Lower leg skin (tissue), 4 donors: Measurements from ENCODE around the gene SETD5. TPM values are rescaled to one million over a fixed set of nuclear protein-coding genes. Genes with fewer than 3 reads are reported as not detected.

Source experiments
- DNase-seq, 2 donors: peaks; one replicate each; pipeline ENCODE4 v3.0.0-alpha.2; 2019; ENCODE audit warnings: low spot score in 2 of 2
- H3K4me3 ChIP-seq: fragments of 200-600 bp; sonication (generic); 2 replicates; pipeline ENCODE4 v1.5.1; 2017; ENCODE audit warnings: mild to moderate bottlenecking, low read depth; ENCODE audit not compliant: poor library complexity, severe bottlenecking
- CTCF ChIP-seq, 3 donors: fragments of 450-650 bp; IDR thresholded peaks; one replicate each; pipeline ENCODE4 v1.5.1; 2016; ENCODE audit warnings: antibody characterized with exemption in 3 of 3, mild to moderate bottlenecking in 3 of 3, moderate library complexity in 2 of 3
- POLR2A ChIP-seq, 2 donors: fragments of 450-650 bp; IDR thresholded peaks; one replicate each; pipeline ENCODE4 v1.6.1; 2016 to 2017; ENCODE audit warnings: antibody characterized with exemption in 2 of 2, mild to moderate bottlenecking in 1 of 2, moderate library complexity in 1 of 2
- WGBS, 2 donors: methylation state at CpG; one replicate each; pipeline ENCODE4 v1.1.5; 2018; 5-methylcytosine and 5-hydroxymethylcytosine counted together
- intact Hi-C: fragments of 100-400 bp; cut with DNase I; formaldehyde crosslinking; loops from one replicate; pipeline ENCODE4 v1.15.0; 2023; ENCODE audit warnings: low total_unique reads
- total RNA-seq, 4 donors: library from RNA; depleted of rRNA; stranded (reverse); fragments of >200 nt; gene quantifications; one replicate each; pipeline ENCODE4 v1.1.0, GENCODE V29; 2016

SETD5 gene
- total RNA-seq, 4 donors from 2014 or later, result 77.8 to 88.1 (median 80.3) TPM

- TF ChIP-seq CTCF (IDR thresholded peaks at IDR 0.05) (no peak), POLR2A (IDR thresholded peaks at IDR 0.05) (no peak)
- H3K4me3 ChIP-seq, result no peak overlapping the region
- intact Hi-C loops, result no loop called here
- 75 to 89% methylated on average over 1 of the region's 1 CpG for WGBS, 2 donors
- no peak for DNase-seq
These were observed 14.9 kb downstream of the SETD5 start for GRCh38 chr3:9412293-9412692.

- intact Hi-C loops, result no loop called here
- no peak overlapping the region for H3K4me3 ChIP-seq
- TF ChIP-seq POLR2A (IDR thresholded peaks at IDR 0.05) (no peak), CTCF (IDR thresholded peaks at IDR 0.05) (no peak)
- DNase-seq, result no peak
These were observed 17.4 kb downstream of the SETD5 start for GRCh38 chr3:9414826-9415225.

- H3K4me3 ChIP-seq, result no peak overlapping the region
- intact Hi-C loops, result no loop called here
- no peak for TF ChIP-seq POLR2A (IDR thresholded peaks at IDR 0.05)
- no peak for TF ChIP-seq CTCF (IDR thresholded peaks at IDR 0.05)
- 79 to 81% methylated on average over 6 of the region's 6 CpGs for WGBS, 2 donors
- no peak for DNase-seq
These were observed 18.2 kb downstream of the SETD5 start for GRCh38 chr3:9415485-9416138.

GRCh38 chr3:9416139-9416780 lies 18.8 kb downstream of the SETD5 start:
- TF ChIP-seq CTCF (IDR thresholded peaks at IDR 0.05) (no peak), POLR2A (IDR thresholded peaks at IDR 0.05) (no peak)
- 32 to 37% methylated on average over 3 of the region's 3 CpGs for WGBS, 2 donors
- intact Hi-C loops, result no loop called here

GRCh38 chr3:9420850-9421549 lies 23.6 kb downstream of the SETD5 start:
- DNase-seq, result no peak
- H3K4me3 ChIP-seq, result no peak overlapping the region
- WGBS, 2 donors, result 80 to 82% methylated on average over 2 of the region's 2 CpGs
- intact Hi-C loops, result no loop called here
- TF ChIP-seq POLR2A (IDR thresholded peaks at IDR 0.05) (no peak), CTCF (IDR thresholded peaks at IDR 0.05) (no peak)

More at GRCh38 chr3:9416139-9416780, 18.8 kb downstream of the SETD5 start:
- no peak for DNase-seq
- no peak overlapping the region for H3K4me3 ChIP-seq
